IMR-90 (cell line): ENCODE data around the gene KAZALD1. TPM values are rescaled to one million over a fixed set of nuclear protein-coding genes. Genes with fewer than 3 reads are reported as not detected.

Source experiments
- ATAC-seq: fragments of 200-7000 bp; cut with Tn5 transposase; 2 replicates; pipeline ENCODE4 v1.9.1; 2020; ENCODE audit warnings: low read depth, mild to moderate bottlenecking, moderate library complexity
- BruUV-seq: library from RNA; stranded (reverse); fragments of 400-500 nt; replicated peaks from 2 replicates; lab custom pipeline; 2021; lab: Mats Ljungman, UMichigan
- CTCF ChIA-PET: fragments of 300-600 bp; formaldehyde crosslinking; extraction: SDS; loops from one replicate; lab custom pipeline; 2021; ENCODE audit warnings: antibody characterized with exemption; lab: Yijun Ruan, JAX
- POLR2A ChIA-PET: fragments of 300-600 bp; sonication (Branson Sonifier 250); formaldehyde crosslinking; loops from one replicate; lab custom pipeline; 2022; ENCODE audit warnings: antibody characterized with exemption; ENCODE audit not compliant: unreplicated experiment; lab: Charles Lee
- DNase-seq: peaks from one replicate; pipeline ENCODE4 v3.0.0; 2013
- H2AFZ ChIP-seq: replicated peaks from 2 replicates; pipeline ENCODE3; 2013; ENCODE audit warnings: low read length, mild to moderate bottlenecking; ENCODE audit not compliant: poor library complexity
- H2AK5ac ChIP-seq: 2 replicates; pipeline ENCODE4 v1.6.1; 2013; ENCODE audit warnings: low read depth, low read length, inconsistent platforms
- H2AK9ac ChIP-seq: replicated peaks from 2 replicates; pipeline ENCODE3; 2013; ENCODE audit warnings: mild to moderate bottlenecking, low read depth, low read length, moderate library complexity; ENCODE audit not compliant: poor library complexity
- H2BK120ac ChIP-seq: 2 replicates; pipeline ENCODE4 v1.6.1; 2013; ENCODE audit warnings: low read depth, low read length, inconsistent platforms
- H2BK15ac ChIP-seq: 3 replicates; pipeline ENCODE4 v1.6.1; 2013; ENCODE audit warnings: low read depth, low read length, inconsistent platforms
- H2BK20ac ChIP-seq: 2 replicates; pipeline ENCODE4 v1.6.1; 2013; ENCODE audit warnings: low read depth, mild to moderate bottlenecking, inconsistent platforms, low read length, moderate library complexity
- H2BK5ac ChIP-seq: 2 replicates; pipeline ENCODE4 v1.6.1; 2013; ENCODE audit warnings: mild to moderate bottlenecking, low read depth, low read length, inconsistent platforms; ENCODE audit not compliant: poor library complexity, severe bottlenecking
- H3K14ac ChIP-seq: replicated peaks from 2 replicates; pipeline ENCODE4 v1.6.1; 2013; ENCODE audit warnings: low read depth, low read length, inconsistent platforms
- H3K18ac ChIP-seq: 2 replicates; pipeline ENCODE4 v1.6.1; 2013; ENCODE audit warnings: low read depth, low read length, control low read depth
- H3K23ac ChIP-seq: 2 replicates; pipeline ENCODE4 v1.6.1; 2013; ENCODE audit warnings: low read depth, low read length, inconsistent platforms
- H3K27ac ChIP-seq: 2 replicates; pipeline ENCODE4 v1.5.1; 2013; ENCODE audit warnings: mild to moderate bottlenecking, control low read depth, low read length; ENCODE audit not compliant: insufficient read depth
- H3K27me3 ChIP-seq: 2 replicates; pipeline ENCODE4 v1.6.1; 2013; ENCODE audit warnings: low read length; ENCODE audit not compliant: control insufficient read depth, insufficient read depth
- H3K36me3 ChIP-seq: 2 replicates; pipeline ENCODE4 v1.6.1; 2013; ENCODE audit warnings: low read length, mixed read lengths; ENCODE audit not compliant: control insufficient read depth, insufficient read depth
- H3K4ac ChIP-seq: 2 replicates; pipeline ENCODE4 v1.6.1; 2013; ENCODE audit warnings: low read depth, low read length, inconsistent platforms
- H3K4me1 ChIP-seq: 2 replicates; pipeline ENCODE4 v1.6.1; 2013; ENCODE audit warnings: low read length, mixed read lengths; ENCODE audit not compliant: control insufficient read depth, insufficient read depth
- H3K4me2 ChIP-seq: 2 replicates; pipeline ENCODE4 v1.6.1; 2013; ENCODE audit warnings: low read depth, mild to moderate bottlenecking, control low read depth, low read length, moderate library complexity
- H3K4me3 ChIP-seq: 2 replicates; pipeline ENCODE4 v1.5.1; 2013; ENCODE audit warnings: low read depth, mild to moderate bottlenecking, control low read depth, low read length, moderate library complexity; ENCODE audit not compliant: insufficient read depth
- H3K56ac ChIP-seq: 2 replicates; pipeline ENCODE4 v1.6.1; 2013; ENCODE audit warnings: low read length, inconsistent platforms; ENCODE audit not compliant: insufficient read depth; ENCODE audit errors: extremely low read depth
- H3K79me1 ChIP-seq, 2 experiments: 2 replicates each; pipeline ENCODE4 v1.6.1; 2013; ENCODE audit warnings: low read length in 2 of 2, inconsistent platforms in 1 of 2, low read depth in 1 of 2
- H3K9ac ChIP-seq: 2 replicates; pipeline ENCODE4 v1.6.1; 2013; ENCODE audit warnings: low read depth, low read length, control low read depth
- H3K9me1 ChIP-seq: 2 replicates; pipeline ENCODE4 v1.6.1; 2013; ENCODE audit warnings: low read length, inconsistent platforms; ENCODE audit not compliant: insufficient read depth
- H3K9me3 ChIP-seq: 2 replicates; pipeline ENCODE4 v1.6.1; 2013; ENCODE audit warnings: low read length; ENCODE audit not compliant: control insufficient read depth, insufficient read depth
- H4K20me1 ChIP-seq: 2 replicates; pipeline ENCODE4 v1.6.1; 2013; ENCODE audit warnings: low read length, inconsistent platforms; ENCODE audit not compliant: insufficient read depth
- H4K5ac ChIP-seq: 2 replicates; pipeline ENCODE4 v1.6.1; 2013; ENCODE audit warnings: mild to moderate bottlenecking, low read depth, low read length, control low read depth
- H4K8ac ChIP-seq, 2 experiments: 2 replicates each; pipeline ENCODE4 v1.6.1; 2013; ENCODE audit warnings: low read depth in 2 of 2, low read length in 2 of 2, control low read depth in 1 of 2, inconsistent platforms in 1 of 2
- H4K91ac ChIP-seq: 2 replicates; pipeline ENCODE4 v1.6.1; 2013; ENCODE audit warnings: low read depth, low read length, inconsistent platforms; ENCODE audit not compliant: insufficient read depth
- CEBPB ChIP-seq: IDR thresholded peaks from 2 replicates; pipeline ENCODE4 v1.6.1; 2012; ENCODE audit warnings: low read depth, low read length, improper control_type of control experiment
- CHD1 ChIP-seq: IDR thresholded peaks from 2 replicates; pipeline ENCODE4 v1.6.1; 2012; ENCODE audit warnings: low read depth, low read length, improper control_type of control experiment
- MAFK ChIP-seq: IDR thresholded peaks from 2 replicates; pipeline ENCODE4 v1.6.1; 2012; ENCODE audit warnings: low read depth, low read length, improper control_type of control experiment
- MXI1 ChIP-seq: IDR thresholded peaks from 2 replicates; pipeline ENCODE4 v1.6.1; 2012; ENCODE audit warnings: low read depth, mild to moderate bottlenecking, low read length, moderate library complexity, borderline replicate concordance
- NFE2L2 ChIP-seq: fragments of 150-350 bp; IDR thresholded peaks from 2 replicates; pipeline ENCODE4 v1.6.1; 2016; ENCODE audit warnings: low read depth, mild to moderate bottlenecking, low read length
- RAD21 ChIP-seq: IDR thresholded peaks from 2 replicates; pipeline ENCODE4 v1.6.1; 2012; ENCODE audit warnings: low read length, improper control_type of control experiment
- SMC3 ChIP-seq: fragments of 150-350 bp; IDR thresholded peaks from 2 replicates; pipeline ENCODE4 v1.6.1; 2016; ENCODE audit warnings: low read depth, mild to moderate bottlenecking, antibody characterized with exemption, low read length, moderate library complexity
- WGBS, 2 experiments: methylation state at CpG; one replicate each; pipeline versions ENCODE4 v1.1.5 to v1.1.7; 2013; ENCODE audit warnings: missing lambda C conversion rate in 2 of 2; ENCODE audit not compliant: insufficient read length in 1 of 2; ENCODE audit errors: extremely low coverage in 2 of 2; 5-methylcytosine and 5-hydroxymethylcytosine counted together
- dilution Hi-C: fragments of 300-500 bp; cut with HindIII; formaldehyde crosslinking; loops from one replicate; pipeline ENCODE4 v1.14.3; 2018; ENCODE audit warnings: low sequenced_read_pairs; ENCODE audit not compliant: unreplicated experiment
- in situ Hi-C: fragments of 300-500 bp; cut with MboI; formaldehyde crosslinking; loops from 3 replicates; pipeline ENCODE4 v1.14.3; 2019; ENCODE audit warnings: low sequenced_read_pairs, inconsistent platforms, mixed read lengths
- intact Hi-C: fragments of 100-400 bp; cut with micrococcal nuclease; formaldehyde crosslinking; loops from 2 replicates; pipeline ENCODE4 v1.10.0; 2022
- polyA plus RNA-seq, 3 experiments: library from polyadenylated mRNA; depleted of rRNA; stranded (reverse); fragments of >200 nt; gene quantifications; 2 replicates each; pipeline ENCODE4 v1.2.3, GENCODE V29; 2012; ENCODE audit warnings: low replicate concordance in 1 of 3
- total RNA-seq: library from RNA; depleted of rRNA; stranded (reverse); fragments of >200 nt; gene quantifications from 2 replicates; pipeline ENCODE4 v1.2.3, GENCODE V29; 2012
- TF ChIP-seq, protein P1 (sequence below): fragments of 150-350 bp; IDR thresholded peaks from 2 replicates; pipeline ENCODE4 v1.6.1; 2017; ENCODE audit warnings: mild to moderate bottlenecking, antibody characterized with exemption, low read length, low read depth
- TF ChIP-seq, protein P2 (sequence below): conservative IDR thresholded peaks from 2 replicates; pipeline ENCODE4 v1.5.1; 2012; ENCODE audit warnings: mild to moderate bottlenecking, low read depth, low read length, improper control_type of control experiment

Gene KAZALD1
- total and polyA plus RNA-seq, 2 of the 4 experiments (the other 2 are of a cell fraction) = 9.1 to 18.6 TPM

DNA sequence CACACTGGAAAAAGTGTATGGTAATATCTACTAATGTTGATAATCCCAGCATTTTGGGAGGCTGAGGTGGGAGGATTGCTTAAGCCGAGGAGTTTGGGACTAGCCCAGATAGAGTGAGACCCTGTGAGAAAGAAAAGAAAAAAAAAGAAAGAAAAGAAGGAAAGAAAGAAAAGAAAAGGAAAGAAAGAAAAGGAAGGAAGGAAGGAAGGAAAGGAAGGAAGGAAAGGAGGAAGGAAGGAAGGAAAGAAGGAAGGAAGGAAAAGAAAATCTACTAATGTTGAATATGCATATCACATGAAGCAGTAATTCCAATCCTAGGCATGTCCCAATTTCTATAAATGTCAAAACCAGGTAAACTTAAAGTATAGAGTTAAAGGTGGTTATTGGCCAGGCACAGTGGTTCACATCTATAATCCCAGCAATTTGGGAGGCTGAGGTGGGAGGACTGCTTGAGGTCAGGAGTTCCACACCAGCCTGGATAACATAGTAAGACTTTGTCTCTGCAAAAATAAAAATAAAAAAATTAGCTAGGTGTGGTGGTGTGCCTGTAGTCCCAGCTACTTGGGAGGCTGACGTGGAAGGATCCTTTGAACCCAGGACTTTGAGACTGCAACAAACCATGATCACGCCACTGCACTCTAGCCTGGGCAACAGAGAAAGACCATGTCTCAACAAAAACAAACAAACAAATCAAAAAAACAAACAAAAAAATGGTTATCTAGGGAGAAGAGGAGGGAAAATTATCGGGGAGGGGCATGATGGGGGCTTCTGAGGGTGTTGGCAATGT lies 5.2 kb upstream of the KAZALD1 start (continued):
- TF ChIP-seq MAFK = no peak

DNA sequence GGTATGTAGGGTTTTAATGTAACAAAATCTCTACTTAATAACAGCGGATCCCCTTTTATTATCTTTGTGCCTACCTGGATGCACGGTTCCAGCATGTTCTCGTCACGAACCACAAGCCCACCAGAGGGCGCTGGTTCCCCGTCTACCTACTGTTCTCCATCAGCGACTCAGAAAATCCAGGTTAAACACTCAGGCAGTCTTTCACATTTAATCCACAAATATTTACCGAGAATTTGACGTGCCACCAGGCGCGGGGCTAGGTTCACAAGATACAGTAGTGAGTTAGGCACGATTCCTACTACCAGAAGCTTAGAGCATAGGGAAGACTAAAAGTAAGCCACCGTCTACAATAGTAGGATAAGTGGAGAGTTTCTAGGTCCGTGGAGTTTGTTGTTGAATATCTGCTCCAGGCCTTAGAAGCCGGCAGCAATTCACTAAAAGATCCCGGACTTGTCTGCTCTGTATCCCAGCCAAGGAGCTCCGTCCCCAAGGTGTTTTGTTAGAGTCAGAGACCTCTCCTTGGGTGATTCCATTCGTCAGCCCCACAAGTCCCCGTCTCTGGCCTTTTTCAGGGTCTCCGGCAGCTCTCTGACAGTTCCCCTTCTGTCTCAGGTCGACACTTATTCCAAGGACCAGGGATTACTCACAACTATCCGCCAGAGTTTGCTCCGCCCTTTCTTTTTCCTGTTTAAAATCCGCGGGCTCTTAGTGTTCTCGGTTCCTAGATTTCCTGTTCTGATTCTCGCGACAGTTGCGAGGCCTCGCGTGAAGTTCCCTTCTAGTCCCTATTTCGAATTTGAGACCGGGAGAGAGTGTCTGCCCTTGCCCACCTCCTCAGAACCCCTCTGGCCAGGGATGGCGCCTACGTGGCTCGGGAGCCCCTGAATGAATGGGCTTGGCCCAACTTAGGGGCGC lies 1.5 kb upstream of the KAZALD1 start:
- H3K4ac ChIP-seq = peak overlapping the region; percentile 100
- H2BK120ac ChIP-seq = peak overlapping the region; percentile 100
- intact Hi-C loops (loop anchor here (2.0 kb wide), 1 partner anchor 83 kb away; no protein-coding TSS in a partner anchor), in situ Hi-C loops (no loop called here), dilution Hi-C loops (no loop called here)
- ATAC-seq (peak; percentile 68), DNase-seq (peak; percentile 95)
- TF ChIP-seq, protein P1, sequence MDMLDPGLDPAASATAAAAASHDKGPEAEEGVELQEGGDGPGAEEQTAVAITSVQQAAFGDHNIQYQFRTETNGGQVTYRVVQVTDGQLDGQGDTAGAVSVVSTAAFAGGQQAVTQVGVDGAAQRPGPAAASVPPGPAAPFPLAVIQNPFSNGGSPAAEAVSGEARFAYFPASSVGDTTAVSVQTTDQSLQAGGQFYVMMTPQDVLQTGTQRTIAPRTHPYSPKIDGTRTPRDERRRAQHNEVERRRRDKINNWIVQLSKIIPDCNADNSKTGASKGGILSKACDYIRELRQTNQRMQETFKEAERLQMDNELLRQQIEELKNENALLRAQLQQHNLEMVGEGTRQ = no peak
- peak; percentile 42 for TF ChIP-seq MXI1
- peak; percentile 79 for TF ChIP-seq RAD21
- TF ChIP-seq SMC3 = peak; percentile 84
- no peak for TF ChIP-seq CHD1
- no peak for TF ChIP-seq NFE2L2
- TF ChIP-seq, protein P2, sequence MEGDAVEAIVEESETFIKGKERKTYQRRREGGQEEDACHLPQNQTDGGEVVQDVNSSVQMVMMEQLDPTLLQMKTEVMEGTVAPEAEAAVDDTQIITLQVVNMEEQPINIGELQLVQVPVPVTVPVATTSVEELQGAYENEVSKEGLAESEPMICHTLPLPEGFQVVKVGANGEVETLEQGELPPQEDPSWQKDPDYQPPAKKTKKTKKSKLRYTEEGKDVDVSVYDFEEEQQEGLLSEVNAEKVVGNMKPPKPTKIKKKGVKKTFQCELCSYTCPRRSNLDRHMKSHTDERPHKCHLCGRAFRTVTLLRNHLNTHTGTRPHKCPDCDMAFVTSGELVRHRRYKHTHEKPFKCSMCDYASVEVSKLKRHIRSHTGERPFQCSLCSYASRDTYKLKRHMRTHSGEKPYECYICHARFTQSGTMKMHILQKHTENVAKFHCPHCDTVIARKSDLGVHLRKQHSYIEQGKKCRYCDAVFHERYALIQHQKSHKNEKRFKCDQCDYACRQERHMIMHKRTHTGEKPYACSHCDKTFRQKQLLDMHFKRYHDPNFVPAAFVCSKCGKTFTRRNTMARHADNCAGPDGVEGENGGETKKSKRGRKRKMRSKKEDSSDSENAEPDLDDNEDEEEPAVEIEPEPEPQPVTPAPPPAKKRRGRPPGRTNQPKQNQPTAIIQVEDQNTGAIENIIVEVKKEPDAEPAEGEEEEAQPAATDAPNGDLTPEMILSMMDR = peak; percentile 85
- no peak for TF ChIP-seq CEBPB
- H3K4me2 ChIP-seq = peak overlapping the region; percentile 99
- H3K18ac ChIP-seq = peak overlapping the region; percentile 99
- peak overlapping the region; percentile 98 for H4K5ac ChIP-seq
- H3K4me3 ChIP-seq = peak overlapping the region; percentile 81
- H3K36me3 ChIP-seq = no peaks in the 10 kb centered on the region
- peak overlapping the region; percentile 98 to 99 for H4K8ac ChIP-seq
- H2AK9ac ChIP-seq = peak overlapping the region; percentile 100
- peaks cover 0 to 47% of the 10 kb centered on the region in 2 experiments; a peak in 3 of 4 replicates for H3K79me1 ChIP-seq
- 0% methylated on average over 14 of the region's 37 CpGs; no CpG with 5 or more reads in 1 of the 2 experiments for WGBS, 2 experiments
- peak overlapping the region; percentile 100 for H3K23ac ChIP-seq
- peak overlapping the region; percentile 100 for H2AFZ ChIP-seq
- no TSS peak for BruUV-seq
- H3K9ac ChIP-seq = peak overlapping the region; percentile 96
- peak overlapping the region; percentile 100 for H3K56ac ChIP-seq
- H2BK15ac ChIP-seq = peak overlapping the region; percentile 100
- H2AK5ac ChIP-seq = peak overlapping the region; percentile 95
- peak overlapping the region; percentile 97 for H3K27ac ChIP-seq
- H2BK20ac ChIP-seq = peak overlapping the region; percentile 99
- no peaks in the 10 kb centered on the region for H3K27me3 ChIP-seq
- H3K9me3 ChIP-seq = no peaks in the 10 kb centered on the region
- peaks cover 15% of the 10 kb centered on the region for H3K4me1 ChIP-seq
- H2BK5ac ChIP-seq = peak overlapping the region; percentile 99
- no peaks in the 10 kb centered on the region; the same call in none of the 2 replicates for H4K20me1 ChIP-seq
- ChIA-PET POLR2A (interaction anchor here (0.6 kb wide), 1 partner anchor 1473 kb away, joined by 3 read pairs; no protein-coding TSS in a partner anchor), CTCF (interaction anchor here (0.7 to 2.1 kb wide), 6 partner anchors 9 to 82 kb away, joined by 3 to 14 read pairs (median 5); no protein-coding TSS in a partner anchor)
- H4K91ac ChIP-seq = peak overlapping the region; percentile 100
- peaks cover 4% of the 10 kb centered on the region; the same call in 1 of the 2 replicates for H3K9me1 ChIP-seq
- H3K14ac ChIP-seq = peak overlapping the region; percentile 100
